Measurements from ENCODE around the gene PPRC1. TPM values are rescaled to one million over a fixed set of nuclear protein-coding genes. Genes with fewer than 3 reads are reported as not detected.

Gene PPRC1
- total and polyA plus RNA-seq, 2 donors (not counting 3 experiments of a cell fraction or from before 2014, with no cell fraction given) = 27.0 to 49.9 TPM

GRCh38 chr10:102106998-102107397, 25.8 kb upstream of the PPRC1 start:
- POLR2A ChIA-PET = no interaction called here
- Histone ChIP-seq H3K4me1 (ENCODE audit: control insufficient read depth, extremely low read depth, insufficient read depth, low read length) (peaks cover 9% of the 10 kb centered on the region), H3K4me2 (ENCODE audit: insufficient read depth, low read length) (no peak overlapping the region), H2AFZ (ENCODE audit: low read depth, low read length) (no peak overlapping the region), H4K20me1 (replicated peaks; ENCODE audit: control insufficient read depth, extremely low read depth, insufficient read depth, low read length) (no peaks in the 10 kb centered on the region), H3K27me3 (ENCODE audit: control insufficient read depth in 2 of 2, insufficient read depth in 2 of 2, low read length in 2 of 2) (no peaks in the 10 kb centered on the region), H3K27ac (ENCODE audit: insufficient read depth, low read depth, low read length) (no peak overlapping the region), H3K9ac (replicated peaks; ENCODE audit: extremely low read depth, insufficient read depth, low read length) (no peak overlapping the region), H3K4me3 (replicated peaks in 1 of 3; ENCODE audit: insufficient read depth in 1 of 3, low read depth in 1 of 3, low read length in 3 of 3) (no peak overlapping the region), H3K79me2 (ENCODE audit: control insufficient read depth, insufficient read depth, low read length) (peaks cover under 1% of the 10 kb centered on the region), H3K36me3 (ENCODE audit: control insufficient read depth in 2 of 2, extremely low read depth in 1 of 2, insufficient read depth in 2 of 2, low read length in 2 of 2) (peaks cover 22 to 45% of the 10 kb centered on the region in 2 experiments), H3K9me3 (replicated peaks; ENCODE audit: control insufficient read depth, insufficient read depth, low read length) (no peaks in the 10 kb centered on the region), H3K9me1 (replicated peaks; ENCODE audit: control insufficient read depth, extremely low read depth, insufficient read depth, low read length) (no peaks in the 10 kb centered on the region)
- CTCF ChIA-PET = no interaction called here
- BruUV-seq (replicated peaks) = no TSS peak
- DNase-seq (ENCODE audit: low read depth, low spot score) = no peak
- intact Hi-C loops (cut with micrococcal nuclease) = no loop called here
- dilution Hi-C loops (cut with MboI; ENCODE audit: extremely low pct_ligation_motif_present, low sequenced_read_pairs) = no loop called here
- no peak for TF ChIP-seq FOS (IDR thresholded peaks at IDR 0.05; ENCODE audit: borderline replicate concordance, insufficient read depth, low read length)
- TF ChIP-seq POLR2A (IDR thresholded peaks at IDR 0.05; ENCODE audit: low read depth, low read length) = no peak
- no peak for TF ChIP-seq JUN (IDR thresholded peaks at IDR 0.05; ENCODE audit: borderline replicate concordance, insufficient read depth, insufficient read length, low read depth)
- TF ChIP-seq EZH2 (IDR thresholded peaks at IDR 0.05; ENCODE audit: borderline replicate concordance, low read depth, low read length, severe bottlenecking) = no peak
- TF ChIP-seq MAX (IDR thresholded peaks at IDR 0.05; ENCODE audit: insufficient read depth, insufficient read length) = no peak
- TF ChIP-seq MYC (IDR thresholded peaks at IDR 0.05; ENCODE audit: low read depth, low read length) = no peak
- no peak for TF ChIP-seq CTCF (IDR thresholded peaks at IDR 0.05; ENCODE audit: extremely low read depth in 1 of 2, insufficient read depth in 1 of 2, low read depth in 1 of 2, low read length in 2 of 2)
- no peak for TF ChIP-seq GATA2 (IDR thresholded peaks at IDR 0.05; ENCODE audit: insufficient read depth, insufficient read length, low read depth, low read length)
- TF ChIP-seq POLR2AphosphoS5 (IDR thresholded peaks at IDR 0.05; ENCODE audit: insufficient read depth, low read depth, low read length) = no peak
- FAIRE-seq = no peak

Data from endothelial cell of umbilical vein (primary cell).